Breast epithelium (tissue), 4 donors: Measurements from ENCODE around the gene ABCC11. TPM values are rescaled to one million over a fixed set of nuclear protein-coding genes. Genes with fewer than 3 reads are reported as not detected.

ENCODE experiments used
- DNase-seq, 2 donors: peaks; one replicate each; pipeline ENCODE4 v3.0.0-alpha.2; 2019; ENCODE audit warnings: low spot score in 2 of 2
- H3K27ac ChIP-seq, 2 donors: fragments of 200-600 bp; sonication (generic) in 1 of 2; one replicate each; pipeline ENCODE4 v1.5.1; 2016 to 2019; ENCODE audit warnings: mild to moderate bottlenecking in 1 of 2
- H3K27me3 ChIP-seq, 2 donors: fragments of 200-600 bp; sonication (generic) in 1 of 2; one replicate each; pipeline versions ENCODE4 v1.5.1 to v1.6.0; 2017 to 2019; ENCODE audit warnings: control low read depth in 1 of 2, mild to moderate bottlenecking in 1 of 2
- H3K36me3 ChIP-seq: fragments of 200-600 bp; one replicate; pipeline ENCODE4 v1.5.1; 2019
- H3K4me1 ChIP-seq, 2 donors: fragments of 200-600 bp; sonication (generic); one replicate each; pipeline ENCODE4 v1.5.1; 2016 to 2019; ENCODE audit warnings: control low read depth in 1 of 2
- H3K4me3 ChIP-seq, 3 donors: fragments of 200-600 bp; sonication (generic); 1 replicate in 2 of 3; 2 replicates in 1 of 3; pipeline ENCODE4 v1.5.1; 2016 to 2019; ENCODE audit warnings: mild to moderate bottlenecking in 3 of 3, moderate library complexity in 2 of 3
- H3K9me3 ChIP-seq, 2 donors: fragments of 200-600 bp; sonication (generic) in 1 of 2; one replicate each; pipeline ENCODE4 v1.5.1; 2016 to 2019; ENCODE audit warnings: control low read depth in 1 of 2
- POLR2A ChIP-seq: fragments of 450-650 bp; IDR thresholded peaks from one replicate; pipeline ENCODE4 v1.6.1; 2016; ENCODE audit warnings: antibody characterized with exemption, mild to moderate bottlenecking, moderate library complexity
- POLR2AphosphoS5 ChIP-seq, 3 donors: sonication (generic); formaldehyde crosslinking; IDR thresholded peaks; one replicate each; pipeline ENCODE4 v1.6.1; 2017; ENCODE audit warnings: antibody characterized with exemption in 3 of 3
- intact Hi-C: fragments of 100-400 bp; cut with DNase I; formaldehyde crosslinking; loops from one replicate; pipeline ENCODE4 v1.15.1; 2023; ENCODE audit warnings: low total_unique reads
- total RNA-seq, 3 donors: library from RNA; depleted of rRNA; stranded (reverse); fragments of >200 nt; gene quantifications; one replicate each; pipeline ENCODE4 v1.1.0, GENCODE V29; 2016
- TF ChIP-seq, protein P1 (sequence below), 3 donors: fragments of 450-650 bp; IDR thresholded peaks; one replicate each; pipeline ENCODE4 v1.5.1; 2016 to 2017; ENCODE audit warnings: antibody characterized with exemption in 3 of 3, mild to moderate bottlenecking in 3 of 3, moderate library complexity in 3 of 3

The ABCC11 gene
- total RNA-seq, 3 donors from 2014 or later = 0.32 to 31.8 (median 5.4) TPM

DNA sequence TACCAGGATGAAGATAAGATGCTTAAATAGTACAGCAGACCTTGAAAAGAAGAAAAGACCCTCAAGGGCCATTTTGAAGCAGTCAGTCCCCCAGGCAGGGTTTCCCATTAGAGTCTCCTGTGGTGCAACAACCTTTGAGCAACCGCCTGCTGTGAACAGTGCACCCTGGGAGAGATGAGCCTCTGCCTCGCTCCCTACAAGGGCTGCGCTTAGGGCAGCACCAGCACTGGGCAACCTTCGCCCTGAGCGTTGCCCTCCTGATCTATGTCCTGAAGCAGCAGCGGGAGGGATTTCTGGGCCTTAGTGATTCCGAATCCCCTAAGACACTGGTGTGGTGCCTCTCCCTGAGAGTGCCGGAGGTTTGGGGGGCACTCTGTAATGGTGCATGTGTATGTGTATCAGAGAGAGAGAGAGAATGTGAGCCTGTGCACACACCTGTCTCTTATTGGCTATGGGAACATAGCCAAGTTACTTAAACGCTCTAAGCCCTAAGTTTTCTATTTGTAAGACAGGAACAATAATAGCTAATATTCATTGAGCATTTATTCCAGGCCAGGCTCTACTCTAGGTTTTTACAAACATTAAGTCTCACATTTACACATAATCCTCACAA, 66.4 kb downstream of the ABCC11 start:
- no peak for DNase-seq
- H3K4me3 ChIP-seq = no peak overlapping the region

DNA sequence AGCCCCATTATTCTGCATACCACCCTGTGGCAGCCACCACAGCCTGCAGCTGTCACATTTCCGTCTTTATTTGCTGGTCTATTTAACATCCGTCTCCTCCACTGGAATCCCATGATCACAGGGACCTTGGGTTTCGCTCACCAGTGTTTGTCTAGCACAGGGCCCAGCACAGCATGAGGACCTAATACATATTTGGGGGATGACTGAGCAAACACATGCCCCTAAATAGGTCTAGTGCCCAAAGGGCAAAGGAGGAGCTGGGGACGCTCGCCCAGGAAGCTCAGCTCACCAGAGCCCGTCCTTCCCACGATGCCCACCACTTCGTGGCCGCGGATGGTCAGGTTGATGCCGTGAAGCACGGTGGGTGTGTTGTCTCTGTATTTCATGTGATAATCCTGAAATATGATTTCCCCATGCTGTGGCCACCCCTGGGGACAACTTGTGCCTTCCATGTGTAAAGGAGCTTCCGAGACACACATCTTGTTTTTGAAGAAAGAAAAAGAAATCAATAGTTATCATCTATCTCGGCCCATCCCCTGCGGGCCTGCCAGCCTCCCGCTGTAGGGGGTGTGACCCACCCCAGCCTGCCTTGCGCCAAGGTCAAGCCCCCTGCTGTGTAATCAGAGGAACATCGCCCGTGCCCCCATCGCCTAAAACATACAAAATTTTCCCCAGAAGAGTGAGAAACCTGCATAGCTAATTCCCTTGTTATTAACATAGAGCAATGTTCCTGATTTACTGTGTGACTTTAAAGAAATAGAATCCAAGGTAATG, 70.5 kb downstream of the ABCC11 start:
- H3K9me3 ChIP-seq = no peaks in the 10 kb centered on the region
- H3K36me3 ChIP-seq = no peaks in the 10 kb centered on the region
- H3K4me1 ChIP-seq = no peaks in the 10 kb centered on the region
- no peak for DNase-seq
- H3K27ac ChIP-seq = no peak overlapping the region
- intact Hi-C loops = no loop called here
- no peak for TF ChIP-seq POLR2A
- TF ChIP-seq, protein P1, sequence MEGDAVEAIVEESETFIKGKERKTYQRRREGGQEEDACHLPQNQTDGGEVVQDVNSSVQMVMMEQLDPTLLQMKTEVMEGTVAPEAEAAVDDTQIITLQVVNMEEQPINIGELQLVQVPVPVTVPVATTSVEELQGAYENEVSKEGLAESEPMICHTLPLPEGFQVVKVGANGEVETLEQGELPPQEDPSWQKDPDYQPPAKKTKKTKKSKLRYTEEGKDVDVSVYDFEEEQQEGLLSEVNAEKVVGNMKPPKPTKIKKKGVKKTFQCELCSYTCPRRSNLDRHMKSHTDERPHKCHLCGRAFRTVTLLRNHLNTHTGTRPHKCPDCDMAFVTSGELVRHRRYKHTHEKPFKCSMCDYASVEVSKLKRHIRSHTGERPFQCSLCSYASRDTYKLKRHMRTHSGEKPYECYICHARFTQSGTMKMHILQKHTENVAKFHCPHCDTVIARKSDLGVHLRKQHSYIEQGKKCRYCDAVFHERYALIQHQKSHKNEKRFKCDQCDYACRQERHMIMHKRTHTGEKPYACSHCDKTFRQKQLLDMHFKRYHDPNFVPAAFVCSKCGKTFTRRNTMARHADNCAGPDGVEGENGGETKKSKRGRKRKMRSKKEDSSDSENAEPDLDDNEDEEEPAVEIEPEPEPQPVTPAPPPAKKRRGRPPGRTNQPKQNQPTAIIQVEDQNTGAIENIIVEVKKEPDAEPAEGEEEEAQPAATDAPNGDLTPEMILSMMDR (IDR thresholded peaks at IDR 0.05) = no peak
- no peak for TF ChIP-seq POLR2AphosphoS5 (IDR thresholded peaks at IDR 0.05)
- no peak overlapping the region for H3K4me3 ChIP-seq
- H3K27me3 ChIP-seq = no peaks in the 10 kb centered on the region

More for the DNA sequence above, 66.4 kb downstream of the ABCC11 start:
- TF ChIP-seq POLR2AphosphoS5 (IDR thresholded peaks at IDR 0.05) (no peak), POLR2A (no peak)
- TF ChIP-seq, protein P1 (IDR thresholded peaks at IDR 0.05) = no peak
- Histone ChIP-seq H3K4me1 (no peaks in the 10 kb centered on the region), H3K27me3 (no peaks in the 10 kb centered on the region), H3K27ac (no peak overlapping the region), H3K9me3 (no peaks in the 10 kb centered on the region), H3K36me3 (no peaks in the 10 kb centered on the region)
- intact Hi-C loops = no loop called here

DNA sequence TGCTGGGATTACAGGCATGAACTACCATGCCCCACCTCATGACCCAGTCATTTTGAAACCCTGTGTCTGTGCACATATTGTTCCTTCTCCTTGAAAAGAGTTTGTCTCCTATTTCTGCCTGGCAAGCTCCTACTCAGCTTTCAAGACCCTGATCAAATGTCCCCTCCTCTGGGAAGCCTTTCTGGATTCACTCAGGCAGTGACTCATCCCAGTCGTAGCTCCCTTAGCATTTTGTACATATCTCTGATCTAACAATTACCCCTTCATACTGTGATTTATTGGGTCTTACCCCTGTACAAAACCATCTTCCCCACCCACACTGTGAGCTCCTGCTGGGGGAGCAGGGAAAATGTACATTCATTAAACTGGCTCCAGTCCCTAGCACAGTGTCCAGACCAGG, 73.5 kb downstream of the ABCC11 start:
- H3K27me3 ChIP-seq = no peaks in the 10 kb centered on the region
- no peaks in the 10 kb centered on the region for H3K36me3 ChIP-seq
- no peak overlapping the region for H3K4me3 ChIP-seq
- DNase-seq = no peak
- H3K4me1 ChIP-seq = no peaks in the 10 kb centered on the region
- TF ChIP-seq, protein P1 (IDR thresholded peaks at IDR 0.05) = no peak
- no peak for TF ChIP-seq POLR2A
- no peak for TF ChIP-seq POLR2AphosphoS5 (IDR thresholded peaks at IDR 0.05)
- no peaks in the 10 kb centered on the region for H3K9me3 ChIP-seq
- H3K27ac ChIP-seq = no peak overlapping the region
- intact Hi-C loops = no loop called here

DNA sequence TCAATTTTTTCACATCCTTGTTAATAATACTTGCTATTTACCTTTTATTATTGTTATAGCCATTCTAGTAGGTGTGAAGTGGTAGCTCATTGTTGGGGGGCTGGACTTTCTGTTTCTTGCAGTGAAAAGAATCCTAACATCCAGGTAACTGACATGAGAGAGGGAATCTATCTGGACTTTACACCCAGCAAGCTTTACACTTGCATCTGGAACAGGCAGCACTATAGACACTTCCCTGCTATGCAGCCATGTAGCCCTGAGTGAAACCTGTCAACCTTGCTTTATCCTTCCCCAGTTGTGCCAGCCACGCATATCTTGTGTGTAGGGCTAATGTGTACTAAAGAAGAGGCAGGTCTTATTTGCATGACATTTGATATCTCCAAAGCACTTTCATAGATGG, 74.7 kb downstream of the ABCC11 start:
- no peaks in the 10 kb centered on the region for H3K4me1 ChIP-seq
- no peaks in the 10 kb centered on the region for H3K36me3 ChIP-seq
- H3K9me3 ChIP-seq = no peaks in the 10 kb centered on the region
- no peak for DNase-seq
- TF ChIP-seq POLR2AphosphoS5 (IDR thresholded peaks at IDR 0.05) = no peak
- TF ChIP-seq, protein P1 (IDR thresholded peaks at IDR 0.05) = no peak
- TF ChIP-seq POLR2A = no peak
- no peak overlapping the region for H3K27ac ChIP-seq
- intact Hi-C loops = no loop called here
- H3K4me3 ChIP-seq = no peak overlapping the region
- no peaks in the 10 kb centered on the region for H3K27me3 ChIP-seq

DNA sequence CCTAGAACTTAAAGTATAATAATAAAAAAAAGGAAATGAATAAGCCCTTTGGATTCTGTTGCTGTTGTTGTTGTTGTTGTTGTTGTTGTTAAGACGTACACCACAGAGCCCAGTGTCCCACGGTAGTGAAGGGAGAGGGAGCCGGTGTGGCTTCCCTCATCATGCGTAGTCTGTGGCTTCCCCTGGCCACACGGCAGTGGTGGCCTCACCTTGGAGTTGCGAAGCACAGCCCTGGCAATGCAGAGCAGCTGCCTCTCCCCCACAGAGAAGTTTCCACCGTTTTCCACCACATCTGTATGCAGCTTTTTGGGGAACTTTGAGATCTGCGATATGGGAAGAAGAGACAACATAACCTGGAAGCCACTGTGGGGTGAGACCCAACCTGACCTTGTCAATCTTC, 77.4 kb downstream of the ABCC11 start:
- intact Hi-C loops = no loop called here
- H3K27ac ChIP-seq = no peak overlapping the region
- TF ChIP-seq, protein P1 (IDR thresholded peaks at IDR 0.05) = no peak
- TF ChIP-seq POLR2A (no peak), POLR2AphosphoS5 (IDR thresholded peaks at IDR 0.05) (no peak)
- no peaks in the 10 kb centered on the region for H3K4me1 ChIP-seq
- no peak overlapping the region for H3K4me3 ChIP-seq
- no peaks in the 10 kb centered on the region for H3K9me3 ChIP-seq
- no peaks in the 10 kb centered on the region for H3K27me3 ChIP-seq
- DNase-seq = no peak
- H3K36me3 ChIP-seq = no peaks in the 10 kb centered on the region
